Measurements from ENCODE around the gene C1orf141.

The C1orf141 gene

DNA sequence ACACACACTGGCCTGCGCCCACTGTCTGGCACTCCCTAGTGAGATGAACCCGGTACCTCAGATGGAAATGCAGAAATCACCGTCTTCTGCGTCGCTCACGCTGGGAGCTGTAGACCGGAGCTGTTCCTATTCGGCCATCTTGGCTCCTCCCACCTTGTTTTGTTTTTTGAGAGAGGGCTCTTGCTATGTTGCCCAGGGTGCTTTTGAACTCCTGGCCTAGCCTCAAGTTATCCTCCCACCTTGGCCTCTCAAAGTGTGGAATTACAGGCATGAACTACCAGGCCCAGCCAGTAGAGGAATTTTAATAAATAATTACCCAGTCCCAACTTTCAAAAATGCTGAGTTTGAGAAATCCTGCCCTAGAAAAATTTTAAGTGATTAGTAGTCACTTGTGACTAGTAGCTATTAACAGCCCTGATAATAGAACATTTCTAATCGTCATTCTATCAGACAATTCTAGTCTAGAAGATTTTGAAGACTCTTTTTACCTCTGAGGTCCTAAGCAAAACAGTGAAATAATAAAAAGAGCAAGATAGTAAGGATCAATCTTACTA, 49.9 kb downstream of the C1orf141 start:
- TF ChIP-seq, protein P1, sequence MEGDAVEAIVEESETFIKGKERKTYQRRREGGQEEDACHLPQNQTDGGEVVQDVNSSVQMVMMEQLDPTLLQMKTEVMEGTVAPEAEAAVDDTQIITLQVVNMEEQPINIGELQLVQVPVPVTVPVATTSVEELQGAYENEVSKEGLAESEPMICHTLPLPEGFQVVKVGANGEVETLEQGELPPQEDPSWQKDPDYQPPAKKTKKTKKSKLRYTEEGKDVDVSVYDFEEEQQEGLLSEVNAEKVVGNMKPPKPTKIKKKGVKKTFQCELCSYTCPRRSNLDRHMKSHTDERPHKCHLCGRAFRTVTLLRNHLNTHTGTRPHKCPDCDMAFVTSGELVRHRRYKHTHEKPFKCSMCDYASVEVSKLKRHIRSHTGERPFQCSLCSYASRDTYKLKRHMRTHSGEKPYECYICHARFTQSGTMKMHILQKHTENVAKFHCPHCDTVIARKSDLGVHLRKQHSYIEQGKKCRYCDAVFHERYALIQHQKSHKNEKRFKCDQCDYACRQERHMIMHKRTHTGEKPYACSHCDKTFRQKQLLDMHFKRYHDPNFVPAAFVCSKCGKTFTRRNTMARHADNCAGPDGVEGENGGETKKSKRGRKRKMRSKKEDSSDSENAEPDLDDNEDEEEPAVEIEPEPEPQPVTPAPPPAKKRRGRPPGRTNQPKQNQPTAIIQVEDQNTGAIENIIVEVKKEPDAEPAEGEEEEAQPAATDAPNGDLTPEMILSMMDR (IDR thresholded peaks at IDR 0.05) = no peak

DNA sequence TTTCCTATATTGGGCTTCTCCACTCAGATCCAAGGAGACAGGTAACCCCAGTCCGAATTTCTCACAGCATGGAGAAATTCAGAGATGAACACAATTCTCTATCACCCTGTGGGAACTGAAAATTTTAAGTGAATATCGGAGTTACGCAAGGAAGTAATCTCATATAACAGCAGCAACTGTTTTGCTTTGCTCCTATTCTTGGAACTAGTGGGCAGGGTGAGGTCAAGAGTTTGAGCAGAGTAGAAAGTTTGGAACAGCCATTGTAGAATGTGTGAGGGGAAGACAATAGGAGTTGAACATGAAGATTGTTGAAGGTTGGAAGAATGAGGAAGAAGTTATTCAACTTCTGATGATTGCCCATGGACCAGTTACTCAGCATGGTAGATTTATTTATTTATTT, 56.5 kb downstream of the C1orf141 start:
- TF ChIP-seq, protein P1 (IDR thresholded peaks at IDR 0.05) = no peak

DNA sequence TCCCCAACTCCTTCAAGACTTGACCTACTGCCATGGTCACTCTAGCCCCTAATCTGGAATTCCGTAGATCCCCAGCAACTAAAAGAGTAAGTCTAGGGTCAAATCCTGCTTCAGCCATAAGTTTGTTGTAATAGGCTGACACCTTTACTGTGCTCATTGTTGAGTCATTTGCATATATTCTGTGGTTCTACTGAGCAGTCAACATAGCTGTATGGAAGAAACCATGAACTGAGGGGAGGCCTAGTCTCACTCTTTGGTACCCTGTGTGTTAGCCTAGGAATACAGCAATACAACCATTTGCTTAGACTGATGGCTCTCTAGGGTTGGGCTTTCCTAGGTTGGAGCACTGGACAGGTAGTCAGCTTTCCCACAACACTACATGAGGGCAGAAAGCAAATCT, 57.2 kb downstream of the C1orf141 start:
- TF ChIP-seq, protein P1 (IDR thresholded peaks at IDR 0.05) = no peak

DNA sequence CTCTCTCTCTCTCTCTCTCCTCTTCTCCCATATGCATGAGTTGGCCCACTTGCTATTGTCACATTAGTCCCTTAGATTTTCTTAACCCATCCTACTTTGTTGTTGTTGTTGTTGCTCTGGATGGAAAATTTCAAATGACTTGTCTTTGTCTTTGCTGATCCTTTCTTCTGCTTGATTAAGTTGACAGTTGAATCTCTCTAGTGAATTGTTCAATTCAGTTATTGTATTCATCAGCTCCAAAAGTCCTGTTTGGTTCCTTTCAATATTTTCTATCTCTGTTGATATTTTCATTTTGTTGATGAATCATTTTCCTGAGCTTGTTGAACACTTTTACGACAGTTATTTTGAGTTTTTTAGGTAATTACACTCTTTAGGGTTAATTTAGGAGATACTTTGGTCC, 62.0 kb downstream of the C1orf141 start:
- TF ChIP-seq, protein P1 (IDR thresholded peaks at IDR 0.05) = no peak

DNA sequence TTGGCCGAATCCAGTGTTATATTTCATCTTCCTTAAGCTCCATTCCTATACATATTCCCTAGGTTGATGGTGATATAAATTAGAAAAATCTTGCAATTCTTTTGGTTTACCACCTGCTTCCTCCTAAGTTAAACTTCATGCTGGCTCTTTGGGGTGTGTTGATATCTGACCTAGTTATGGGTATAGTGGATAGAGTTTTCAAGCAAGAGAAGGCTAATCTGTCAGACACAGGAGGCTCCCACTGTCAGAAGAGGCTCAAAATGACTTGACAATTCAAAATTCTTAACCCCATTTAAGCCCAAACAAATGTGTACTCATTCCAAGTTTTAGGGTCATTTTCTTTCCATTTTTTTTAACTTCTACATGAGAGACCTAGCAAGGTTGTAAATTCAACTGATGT, 72.4 kb downstream of the C1orf141 start:
- TF ChIP-seq, protein P1 (IDR thresholded peaks at IDR 0.05) = no peak

DNA sequence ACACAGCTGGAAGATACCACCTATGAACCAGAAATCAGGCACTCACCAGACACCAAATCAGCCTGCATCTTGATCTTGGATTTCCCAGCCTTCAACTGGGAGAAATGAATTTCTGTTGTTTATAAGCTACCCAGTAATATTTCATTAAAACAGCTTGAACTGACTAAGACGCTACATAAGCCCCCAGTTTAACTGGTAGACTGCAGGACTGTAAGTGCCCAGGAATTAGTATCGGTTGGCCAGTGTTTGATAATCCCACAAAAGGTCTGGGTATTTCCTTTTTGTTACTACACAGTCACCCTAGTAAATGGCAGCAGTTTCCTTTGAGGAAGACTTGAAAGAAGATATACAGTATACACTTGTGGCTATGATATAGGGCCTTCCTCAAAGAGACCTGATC, 73.5 kb downstream of the C1orf141 start:
- TF ChIP-seq, protein P1 (IDR thresholded peaks at IDR 0.05) = no peak

DNA sequence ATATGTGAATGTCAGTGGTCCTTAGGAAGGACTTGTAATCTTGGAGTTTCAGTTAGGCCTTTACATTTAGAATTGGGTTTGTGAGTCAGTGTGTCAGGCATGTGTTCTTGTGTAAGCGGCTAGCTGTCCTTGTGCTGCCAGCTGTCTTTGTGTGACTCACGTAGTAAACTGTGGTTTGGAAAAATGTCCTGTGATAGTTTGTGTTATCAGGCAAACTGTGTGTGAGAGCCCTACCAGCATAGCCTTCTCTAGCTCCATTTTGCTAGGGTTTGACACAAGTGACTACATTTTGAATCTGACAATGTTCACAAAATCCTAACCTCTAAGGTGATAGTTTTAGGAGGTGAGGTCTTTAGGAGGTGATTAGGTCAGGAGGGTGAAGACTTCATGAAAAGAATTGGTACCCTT, 74.0 kb downstream of the C1orf141 start:
- TF ChIP-seq, protein P1 (IDR thresholded peaks at IDR 0.05) = no peak

DNA sequence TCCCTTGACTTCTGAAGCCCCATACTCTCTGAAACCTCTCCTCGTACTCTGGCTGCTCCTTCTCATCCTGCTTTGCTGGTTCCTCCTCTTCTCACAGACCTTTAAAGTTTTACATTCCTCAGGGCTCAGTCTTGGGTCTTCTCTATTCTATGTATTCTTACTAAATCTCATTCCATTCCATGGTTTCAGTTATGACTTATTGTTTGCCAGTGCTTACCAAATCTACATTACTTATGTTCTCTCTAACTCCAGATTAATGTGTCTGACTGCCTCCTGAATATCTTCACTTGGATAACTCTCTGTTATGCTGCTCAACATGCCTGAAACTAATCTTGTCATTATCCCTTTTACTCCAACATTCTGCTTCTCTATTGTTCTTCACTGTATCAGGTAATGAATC, 75.4 kb downstream of the C1orf141 start:
- TF ChIP-seq, protein P1 (IDR thresholded peaks at IDR 0.05) = no peak
